ENCODE measurements around the gene HOXB8.

HOXB8 gene

GRCh38 chr17:48594538-48595277 lies 20.4 kb downstream of the HOXB8 start:
- Histone ChIP-seq H3K9ac (ENCODE audit: low read depth, low read length) (no peak overlapping the region), H3K4me1 (ENCODE audit: control insufficient read depth, insufficient read depth, low read length) (peaks cover 5% of the 10 kb centered on the region), H3K27me3 (ENCODE audit: control insufficient read depth, insufficient read depth, low read length) (peaks cover 100% of the 10 kb centered on the region), H3K9me3 (ENCODE audit: control insufficient read depth, insufficient read depth, low read length) (no peaks in the 10 kb centered on the region), H3K36me3 (ENCODE audit: control insufficient read depth, insufficient read depth, low read length) (no peaks in the 10 kb centered on the region), H3K4me3 (ENCODE audit: low read depth, low read length) (peak overlapping the region; percentile 39)

- Histone ChIP-seq H3K4me3 (ENCODE audit: low read depth, low read length) (peak overlapping the region; percentile 39), H3K4me1 (ENCODE audit: control insufficient read depth, insufficient read depth, low read length) (peaks cover 5% of the 10 kb centered on the region), H3K9ac (ENCODE audit: low read depth, low read length) (no peak overlapping the region), H3K9me3 (ENCODE audit: control insufficient read depth, insufficient read depth, low read length) (no peaks in the 10 kb centered on the region), H3K27me3 (ENCODE audit: control insufficient read depth, insufficient read depth, low read length) (peaks cover 100% of the 10 kb centered on the region), H3K36me3 (ENCODE audit: control insufficient read depth, insufficient read depth, low read length) (no peaks in the 10 kb centered on the region)
These were observed 21.1 kb downstream of the HOXB8 start for GRCh38 chr17:48593840-48594537.

- peak within 1 kb of the TSS; percentile 39 for H3K4me3 ChIP-seq (ENCODE audit: low read depth, low read length)
- no peaks in the 10 kb centered on the region for H3K36me3 ChIP-seq (ENCODE audit: control insufficient read depth, insufficient read depth, low read length)
- H3K4me1 ChIP-seq (ENCODE audit: control insufficient read depth, insufficient read depth, low read length) = peaks cover 5% of the 10 kb centered on the region
- H3K9me3 ChIP-seq (ENCODE audit: control insufficient read depth, insufficient read depth, low read length) = no peaks in the 10 kb centered on the region
- no peak within 1 kb of the TSS for H3K9ac ChIP-seq (ENCODE audit: low read depth, low read length)
- peaks cover 100% of the 10 kb centered on the region for H3K27me3 ChIP-seq (ENCODE audit: control insufficient read depth, insufficient read depth, low read length)
These were observed 21.8 kb downstream of the HOXB8 start, which contains the start of gene HOXB5 for GRCh38 chr17:48593126-48593829. Gene HOXB5, minus strand, starts transcription at chr17:48593779. Its CDS starts 97 bp downstream, at chr17:48593682.

- Histone ChIP-seq H3K36me3 (ENCODE audit: control insufficient read depth, insufficient read depth, low read length) (no peaks in the 10 kb centered on the region), H3K4me1 (ENCODE audit: control insufficient read depth, insufficient read depth, low read length) (peaks cover 5% of the 10 kb centered on the region), H3K27me3 (ENCODE audit: control insufficient read depth, insufficient read depth, low read length) (peaks cover 100% of the 10 kb centered on the region), H3K9ac (ENCODE audit: low read depth, low read length) (no peak overlapping the region), H3K4me3 (ENCODE audit: low read depth, low read length) (no peak overlapping the region), H3K9me3 (ENCODE audit: control insufficient read depth, insufficient read depth, low read length) (no peaks in the 10 kb centered on the region)
These were observed 22.5 kb downstream of the HOXB8 start for GRCh38 chr17:48592577-48592976.

GRCh38 chr17:48592057-48592514 lies 23.0 kb downstream of the HOXB8 start:
- H3K4me3 ChIP-seq (ENCODE audit: low read depth, low read length) = no peak overlapping the region
- H3K9ac ChIP-seq (ENCODE audit: low read depth, low read length) = no peak overlapping the region
- no peaks in the 10 kb centered on the region for H3K9me3 ChIP-seq (ENCODE audit: control insufficient read depth, insufficient read depth, low read length)
- no peaks in the 10 kb centered on the region for H3K36me3 ChIP-seq (ENCODE audit: control insufficient read depth, insufficient read depth, low read length)
- peaks cover 5% of the 10 kb centered on the region for H3K4me1 ChIP-seq (ENCODE audit: control insufficient read depth, insufficient read depth, low read length)
- H3K27me3 ChIP-seq (ENCODE audit: control insufficient read depth, insufficient read depth, low read length) = peaks cover 100% of the 10 kb centered on the region

- Histone ChIP-seq H3K27me3 (ENCODE audit: control insufficient read depth, insufficient read depth, low read length) (peaks cover 100% of the 10 kb centered on the region), H3K36me3 (ENCODE audit: control insufficient read depth, insufficient read depth, low read length) (no peaks in the 10 kb centered on the region), H3K4me3 (ENCODE audit: low read depth, low read length) (no peak overlapping the region), H3K9me3 (ENCODE audit: control insufficient read depth, insufficient read depth, low read length) (no peaks in the 10 kb centered on the region), H3K9ac (ENCODE audit: low read depth, low read length) (no peak overlapping the region), H3K4me1 (ENCODE audit: control insufficient read depth, insufficient read depth, low read length) (peaks cover 5% of the 10 kb centered on the region)
These were observed 23.6 kb downstream of the HOXB8 start for GRCh38 chr17:48591255-48592056.

GRCh38 chr17:48590607-48591161 lies 24.4 kb downstream of the HOXB8 start:
- Histone ChIP-seq H3K27me3 (ENCODE audit: control insufficient read depth, insufficient read depth, low read length) (peaks cover 100% of the 10 kb centered on the region), H3K4me1 (ENCODE audit: control insufficient read depth, insufficient read depth, low read length) (peaks cover 7% of the 10 kb centered on the region), H3K36me3 (ENCODE audit: control insufficient read depth, insufficient read depth, low read length) (no peaks in the 10 kb centered on the region), H3K9ac (ENCODE audit: low read depth, low read length) (no peak overlapping the region), H3K9me3 (ENCODE audit: control insufficient read depth, insufficient read depth, low read length) (no peaks in the 10 kb centered on the region), H3K4me3 (ENCODE audit: low read depth, low read length) (no peak overlapping the region)

- Histone ChIP-seq H3K36me3 (ENCODE audit: control insufficient read depth, insufficient read depth, low read length) (no peaks in the 10 kb centered on the region), H3K4me1 (ENCODE audit: control insufficient read depth, insufficient read depth, low read length) (peaks cover 7% of the 10 kb centered on the region), H3K27me3 (ENCODE audit: control insufficient read depth, insufficient read depth, low read length) (peaks cover 100% of the 10 kb centered on the region), H3K9ac (ENCODE audit: low read depth, low read length) (no peak within 1 kb of the TSS), H3K4me3 (ENCODE audit: low read depth, low read length) (peak within 1 kb of the TSS; percentile 22), H3K9me3 (ENCODE audit: control insufficient read depth, insufficient read depth, low read length) (no peaks in the 10 kb centered on the region)
These were observed 25.1 kb downstream of the HOXB8 start, which contains the start of gene HOXB3 for GRCh38 chr17:48589831-48590606. Gene HOXB3, minus strand, starts transcription at chr17:48590241. Its CDS starts 37,767 bp downstream, at chr17:48552474.

- Histone ChIP-seq H3K27me3 (ENCODE audit: control insufficient read depth, insufficient read depth, low read length) (peaks cover 100% of the 10 kb centered on the region), H3K9me3 (ENCODE audit: control insufficient read depth, insufficient read depth, low read length) (no peaks in the 10 kb centered on the region), H3K9ac (ENCODE audit: low read depth, low read length) (no peak overlapping the region), H3K4me3 (ENCODE audit: low read depth, low read length) (peak overlapping the region; percentile 22), H3K36me3 (ENCODE audit: control insufficient read depth, insufficient read depth, low read length) (no peaks in the 10 kb centered on the region), H3K4me1 (ENCODE audit: control insufficient read depth, insufficient read depth, low read length) (peaks cover 2% of the 10 kb centered on the region)
These were observed 25.8 kb downstream of the HOXB8 start for GRCh38 chr17:48589060-48589830.

GRCh38 chr17:48588528-48588927 lies 26.6 kb downstream of the HOXB8 start:
- no peaks in the 10 kb centered on the region for H3K36me3 ChIP-seq (ENCODE audit: control insufficient read depth, insufficient read depth, low read length)
- H3K27me3 ChIP-seq (ENCODE audit: control insufficient read depth, insufficient read depth, low read length) = peaks cover 100% of the 10 kb centered on the region
- H3K9me3 ChIP-seq (ENCODE audit: control insufficient read depth, insufficient read depth, low read length) = no peaks in the 10 kb centered on the region
- H3K4me3 ChIP-seq (ENCODE audit: low read depth, low read length) = peak overlapping the region; percentile 18
- H3K4me1 ChIP-seq (ENCODE audit: control insufficient read depth, insufficient read depth, low read length) = peaks cover 2% of the 10 kb centered on the region
- H3K9ac ChIP-seq (ENCODE audit: low read depth, low read length) = no peak overlapping the region

Measured in iPS-15b (cell line).